GM19452 (cell line): ENCODE data around the gene SF3B2.
"Not testable (repeated sequence)": the region's sequence is repeated elsewhere in the genome, so short reads cannot be mapped to it uniquely, and the experiment has no call there.

Source experiments
- ATAC-seq: cut with Tn5 transposase; IDR thresholded peaks from one replicate; pipeline ENCODE4 v1.9.1; 2021; ENCODE audit not compliant: unreplicated experiment

SF3B2 gene

GRCh38 chr11:66106786-66107599 is 54.8 kb downstream of the SF3B2 start:
- no peak for ATAC-seq

DNA sequence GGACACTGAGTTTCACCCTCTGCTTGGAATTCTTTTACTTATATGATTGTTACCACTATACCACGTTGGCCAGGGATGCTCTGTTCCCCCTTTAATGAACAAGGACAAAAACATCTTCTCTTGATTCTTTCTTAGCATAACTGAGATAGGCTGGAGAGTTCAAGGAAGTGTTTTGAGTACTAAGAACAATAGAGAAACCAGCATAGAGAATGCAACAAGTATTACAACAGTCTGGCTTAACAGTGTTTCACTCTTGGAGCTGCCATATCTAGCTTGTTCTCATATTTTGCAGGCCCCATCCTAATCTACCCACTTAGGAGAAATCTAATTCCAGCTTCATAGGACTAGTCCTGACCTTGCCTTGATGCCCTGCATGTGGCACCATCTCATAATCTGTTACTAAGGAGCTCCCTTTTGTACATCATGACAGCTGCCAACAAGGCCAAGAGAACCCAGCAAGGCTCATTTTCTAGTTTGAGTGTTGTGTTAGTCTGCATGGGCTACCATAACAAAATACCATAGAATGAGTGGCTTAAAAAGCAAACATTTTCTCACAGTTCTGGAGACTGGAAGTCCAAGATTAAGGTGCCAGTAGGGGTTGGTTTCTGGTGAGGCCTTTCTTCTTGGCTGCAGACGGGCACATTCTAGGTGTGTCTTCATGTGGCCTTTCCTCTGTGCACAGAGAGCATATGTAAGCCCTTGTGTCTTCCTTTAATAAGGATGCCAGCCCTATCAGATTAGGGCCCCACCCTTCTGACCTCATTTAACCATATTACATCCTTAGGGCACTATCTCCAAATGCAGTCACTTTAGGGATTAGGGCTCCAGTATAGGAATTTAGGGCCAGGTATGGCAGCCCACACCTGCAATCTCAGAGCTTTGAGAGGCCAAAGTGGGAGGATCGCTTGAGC is 55.7 kb downstream of the SF3B2 start:
- no peak for ATAC-seq

DNA sequence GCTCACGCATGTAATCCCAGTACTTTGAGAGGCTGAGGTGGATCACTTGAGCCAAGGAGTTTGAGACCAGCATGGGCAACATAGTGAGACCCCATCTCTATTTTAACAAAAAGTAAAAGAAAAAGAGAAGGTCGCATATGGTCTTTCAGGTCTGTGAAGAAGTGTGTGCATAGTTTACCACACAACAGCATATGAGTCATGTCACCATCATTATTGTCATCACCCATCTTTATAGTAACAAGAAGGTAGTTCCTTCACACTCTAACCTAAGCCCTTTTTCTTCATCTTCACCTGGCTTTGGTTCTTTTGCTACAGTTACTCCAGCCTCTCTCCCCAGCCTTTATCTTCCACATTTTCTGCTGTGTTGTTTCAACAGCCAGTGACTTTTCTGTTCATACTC is 57.1 kb downstream of the SF3B2 start:
- ATAC-seq = no peak

GRCh38 chr11:66111158-66111557 is 59.0 kb downstream of the SF3B2 start:
- no peak for ATAC-seq

- ATAC-seq = no peak
Observed at GRCh38 chr11:66112041-66112491, 59.9 kb downstream of the SF3B2 start.

DNA sequence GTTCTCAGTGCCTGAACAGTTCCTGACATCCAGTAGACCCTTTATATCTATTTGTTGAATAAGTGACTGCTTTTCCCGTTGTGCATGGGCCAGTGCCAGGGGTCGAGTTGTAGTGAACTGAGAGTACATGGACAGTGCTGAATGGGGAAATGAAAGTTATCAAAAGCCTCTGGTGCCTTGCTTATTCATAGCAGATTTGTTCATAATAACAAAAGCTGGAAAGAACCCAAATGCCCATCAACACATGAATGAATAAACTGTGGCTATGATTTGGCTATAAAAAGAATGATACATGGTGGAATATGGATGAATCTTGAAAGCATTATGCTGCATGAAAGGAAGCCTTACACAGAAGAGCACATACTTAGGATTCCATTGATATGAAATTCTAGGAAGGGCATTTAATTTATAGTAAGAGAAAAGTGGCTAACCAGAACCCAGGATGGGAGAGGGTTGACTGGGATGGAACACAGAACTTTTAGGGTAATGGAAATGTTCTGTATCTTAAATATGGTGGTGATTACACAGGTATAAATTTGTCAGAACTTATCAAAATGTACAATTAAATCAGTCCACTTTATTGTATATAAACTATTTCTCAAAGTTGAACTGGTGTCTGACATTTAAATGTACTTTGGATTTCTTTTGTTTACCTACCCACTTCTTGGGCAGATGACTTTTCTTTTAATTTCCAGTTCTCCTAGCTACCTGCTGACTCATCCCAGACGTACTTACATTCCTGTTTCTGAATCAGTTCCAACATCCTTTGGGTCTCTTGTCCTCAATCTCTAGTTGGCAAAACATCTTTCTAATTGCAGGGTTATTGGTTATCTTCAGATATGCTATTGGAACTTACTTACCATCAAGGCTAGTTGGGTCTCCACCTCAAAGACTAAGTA is 60.7 kb downstream of the SF3B2 start:
- ATAC-seq = no peak

DNA sequence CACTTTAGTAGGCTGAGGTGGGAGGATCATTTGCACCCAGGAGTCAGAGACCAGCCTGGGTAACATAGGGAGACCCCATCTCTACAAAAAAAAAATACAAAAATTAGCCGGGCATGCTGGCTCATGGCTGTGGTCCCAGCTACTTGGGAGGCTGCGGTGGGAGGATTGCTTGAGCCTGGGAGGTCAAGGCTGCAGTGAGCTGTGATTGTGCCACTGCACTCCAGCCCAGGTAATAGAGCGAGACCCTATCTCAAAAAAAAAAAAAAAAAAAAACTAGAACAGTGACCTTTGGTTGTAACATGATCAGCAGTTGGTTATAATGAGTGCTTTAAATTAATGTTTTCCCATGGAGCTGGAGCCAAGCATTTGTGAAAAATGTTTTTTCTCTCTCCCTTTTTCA is 62.8 kb downstream of the SF3B2 start:
- not testable (repeated sequence) for ATAC-seq

- peak; percentile 53 for ATAC-seq
Observed at GRCh38 chr11:66115638-66116301, 63.6 kb downstream of the SF3B2 start.

- no peak for ATAC-seq
Observed at GRCh38 chr11:66116576-66117361, 64.6 kb downstream of the SF3B2 start.

- no peak for ATAC-seq
Observed at GRCh38 chr11:66118847-66119246, 66.7 kb downstream of the SF3B2 start.
